Breast epithelium (tissue), 4 donors: ENCODE data around the gene SMIM20. TPM values are rescaled to one million over a fixed set of nuclear protein-coding genes. Genes with fewer than 3 reads are reported as not detected.

Experiments used
- DNase-seq, 2 donors: peaks; one replicate each; pipeline ENCODE4 v3.0.0-alpha.2; 2019; ENCODE audit warnings: low spot score in 2 of 2
- H3K27ac ChIP-seq, 2 donors: fragments of 200-600 bp; sonication (generic) in 1 of 2; one replicate each; pipeline ENCODE4 v1.5.1; 2016 to 2019; ENCODE audit warnings: mild to moderate bottlenecking in 1 of 2
- H3K27me3 ChIP-seq, 2 donors: fragments of 200-600 bp; sonication (generic) in 1 of 2; one replicate each; pipeline versions ENCODE4 v1.5.1 to v1.6.0; 2017 to 2019; ENCODE audit warnings: control low read depth in 1 of 2, mild to moderate bottlenecking in 1 of 2
- H3K36me3 ChIP-seq: fragments of 200-600 bp; one replicate; pipeline ENCODE4 v1.5.1; 2019
- H3K4me1 ChIP-seq, 2 donors: fragments of 200-600 bp; sonication (generic); one replicate each; pipeline ENCODE4 v1.5.1; 2016 to 2019; ENCODE audit warnings: control low read depth in 1 of 2
- H3K4me3 ChIP-seq, 3 donors: fragments of 200-600 bp; sonication (generic); 1 replicate in 2 of 3; 2 replicates in 1 of 3; pipeline ENCODE4 v1.5.1; 2016 to 2019; ENCODE audit warnings: mild to moderate bottlenecking in 3 of 3, moderate library complexity in 2 of 3
- H3K9me3 ChIP-seq, 2 donors: fragments of 200-600 bp; sonication (generic) in 1 of 2; one replicate each; pipeline ENCODE4 v1.5.1; 2016 to 2019; ENCODE audit warnings: control low read depth in 1 of 2
- CTCF ChIP-seq, 3 donors: fragments of 450-650 bp; IDR thresholded peaks; one replicate each; pipeline ENCODE4 v1.5.1; 2016 to 2017; ENCODE audit warnings: antibody characterized with exemption in 3 of 3, mild to moderate bottlenecking in 3 of 3, moderate library complexity in 3 of 3
- POLR2A ChIP-seq: fragments of 450-650 bp; IDR thresholded peaks from one replicate; pipeline ENCODE4 v1.6.1; 2016; ENCODE audit warnings: antibody characterized with exemption, mild to moderate bottlenecking, moderate library complexity
- POLR2AphosphoS5 ChIP-seq, 3 donors: sonication (generic); formaldehyde crosslinking; IDR thresholded peaks; one replicate each; pipeline ENCODE4 v1.6.1; 2017; ENCODE audit warnings: antibody characterized with exemption in 3 of 3
- intact Hi-C: fragments of 100-400 bp; cut with DNase I; formaldehyde crosslinking; loops from one replicate; pipeline ENCODE4 v1.15.1; 2023; ENCODE audit warnings: low total_unique reads
- total RNA-seq, 3 donors: library from RNA; depleted of rRNA; stranded (reverse); fragments of >200 nt; gene quantifications; one replicate each; pipeline ENCODE4 v1.1.0, GENCODE V29; 2016

Gene SMIM20
- total RNA-seq, 3 donors from 2014 or later: 26.9 to 37.0 (median 29.2) TPM

GRCh38 chr4:25873632-25874129, 40.3 kb upstream of the SMIM20 start:
- DNase-seq: no peak
- intact Hi-C loops: no loop called here
- Histone ChIP-seq H3K9me3 (no peaks in the 10 kb centered on the region), H3K27me3 (no peaks in the 10 kb centered on the region), H3K4me1 (no peaks in the 10 kb centered on the region), H3K4me3 (no peak overlapping the region), H3K27ac (no peak overlapping the region), H3K36me3 (no peaks in the 10 kb centered on the region)
- TF ChIP-seq POLR2A (no peak), POLR2AphosphoS5 (IDR thresholded peaks at IDR 0.05) (no peak)

GRCh38 chr4:25874655-25875054, 39.4 kb upstream of the SMIM20 start:
- intact Hi-C loops: no loop called here
- DNase-seq: no peak
- Histone ChIP-seq H3K4me3 (no peak overlapping the region), H3K36me3 (no peaks in the 10 kb centered on the region), H3K27ac (no peak overlapping the region), H3K27me3 (no peaks in the 10 kb centered on the region), H3K4me1 (no peaks in the 10 kb centered on the region), H3K9me3 (no peaks in the 10 kb centered on the region)
- TF ChIP-seq CTCF (IDR thresholded peaks at IDR 0.05): no peak
- no peak for TF ChIP-seq POLR2A
- TF ChIP-seq POLR2AphosphoS5 (IDR thresholded peaks at IDR 0.05): no peak

GRCh38 chr4:25875281-25875745, 38.7 kb upstream of the SMIM20 start:
- Histone ChIP-seq H3K9me3 (no peaks in the 10 kb centered on the region), H3K36me3 (no peaks in the 10 kb centered on the region), H3K27ac (no peak overlapping the region), H3K4me3 (no peak overlapping the region), H3K27me3 (no peaks in the 10 kb centered on the region), H3K4me1 (no peaks in the 10 kb centered on the region)
- TF ChIP-seq CTCF (IDR thresholded peaks at IDR 0.05) (no peak), POLR2AphosphoS5 (IDR thresholded peaks at IDR 0.05) (no peak), POLR2A (no peak)
- intact Hi-C loops: no loop called here
- no peak for DNase-seq

GRCh38 chr4:25878676-25879075, 35.3 kb upstream of the SMIM20 start:
- H3K4me3 ChIP-seq: no peak overlapping the region
- no peaks in the 10 kb centered on the region for H3K36me3 ChIP-seq
- H3K4me1 ChIP-seq: no peaks in the 10 kb centered on the region
- H3K27ac ChIP-seq: no peak overlapping the region
- H3K9me3 ChIP-seq: no peaks in the 10 kb centered on the region
- DNase-seq: no peak
- intact Hi-C loops: no loop called here
- TF ChIP-seq CTCF (IDR thresholded peaks at IDR 0.05) (no peak), POLR2AphosphoS5 (IDR thresholded peaks at IDR 0.05) (no peak), POLR2A (no peak)
- no peaks in the 10 kb centered on the region for H3K27me3 ChIP-seq

GRCh38 chr4:25879091-25879584, 34.9 kb upstream of the SMIM20 start:
- H3K27me3 ChIP-seq: no peaks in the 10 kb centered on the region
- intact Hi-C loops: no loop called here
- no peak overlapping the region for H3K4me3 ChIP-seq
- H3K9me3 ChIP-seq: no peaks in the 10 kb centered on the region
- no peaks in the 10 kb centered on the region for H3K4me1 ChIP-seq
- no peak for TF ChIP-seq POLR2A
- H3K27ac ChIP-seq: no peak overlapping the region
- no peaks in the 10 kb centered on the region for H3K36me3 ChIP-seq
- DNase-seq: no peak

- Histone ChIP-seq H3K27ac (no peak overlapping the region), H3K4me3 (no peak overlapping the region), H3K9me3 (no peaks in the 10 kb centered on the region), H3K36me3 (no peaks in the 10 kb centered on the region), H3K27me3 (no peaks in the 10 kb centered on the region), H3K4me1 (no peaks in the 10 kb centered on the region)
- no peak for DNase-seq
- no peak for TF ChIP-seq POLR2AphosphoS5 (IDR thresholded peaks at IDR 0.05)
- TF ChIP-seq POLR2A: no peak
- TF ChIP-seq CTCF (IDR thresholded peaks at IDR 0.05): no peak
- intact Hi-C loops: no loop called here
Measured at GRCh38 chr4:25879587-25879986, 34.4 kb upstream of the SMIM20 start.
